GM21381 (cell line): Measurements from ENCODE around the gene DCLK2.

ENCODE experiments used
- ATAC-seq: cut with Tn5 transposase; IDR thresholded peaks from one replicate; pipeline ENCODE4 v1.9.1; 2021; ENCODE audit warnings: mild to moderate bottlenecking, moderate library complexity; ENCODE audit not compliant: unreplicated experiment

Gene DCLK2

DNA sequence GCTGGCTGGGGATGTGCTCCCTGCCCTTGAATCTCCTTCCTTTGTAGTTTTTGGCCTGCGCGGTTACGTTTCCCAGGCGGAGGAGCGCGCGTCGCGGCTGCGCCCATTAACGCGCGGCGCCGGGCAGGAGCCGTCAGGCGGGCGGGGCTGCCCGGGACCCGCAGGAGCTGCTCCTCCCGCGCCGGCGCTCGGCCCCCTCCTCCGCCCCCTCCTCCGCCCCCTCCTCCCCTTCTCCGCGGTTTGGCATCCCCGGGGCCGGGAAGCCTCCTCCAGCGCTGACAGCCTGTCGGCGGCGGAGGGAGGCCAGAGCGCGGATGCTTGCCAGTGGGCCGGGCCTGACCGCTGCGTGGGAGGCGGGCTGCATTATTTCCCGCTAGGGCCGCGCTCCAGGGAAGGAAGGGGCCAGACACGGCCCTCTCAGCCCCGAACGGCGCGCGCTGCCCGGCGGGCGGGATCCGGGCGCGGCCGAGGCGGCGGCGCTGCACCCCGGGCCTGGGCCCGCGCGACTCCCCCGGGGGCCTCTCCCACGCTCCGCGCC is at the start of gene DCLK2:
Gene DCLK2 (plus strand): TSS at position 405 of the 538 bp plus-strand sequence. CDS start 583 bp downstream, outside the sequence.
- peak; percentile 32 for ATAC-seq

DNA sequence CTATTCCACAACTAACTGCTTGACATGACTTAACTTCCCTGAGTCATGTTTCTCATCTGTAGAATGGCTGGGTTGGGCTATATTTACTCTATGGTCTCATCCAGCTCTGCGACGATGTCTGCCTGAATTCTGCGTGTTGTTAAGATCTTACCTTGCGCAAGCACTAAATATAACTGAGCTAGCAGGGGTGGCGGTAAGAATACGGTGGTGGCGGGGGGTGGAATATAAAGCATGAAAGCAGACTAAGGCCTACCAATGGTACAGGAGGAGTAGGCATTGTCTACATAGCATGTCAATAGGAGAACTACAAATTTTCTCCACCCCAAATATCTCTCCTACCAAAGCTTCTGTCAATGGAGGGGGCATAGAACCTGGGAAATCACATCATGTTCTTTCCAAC is 45.7 kb upstream of the DCLK2 start:
- no peak for ATAC-seq

DNA sequence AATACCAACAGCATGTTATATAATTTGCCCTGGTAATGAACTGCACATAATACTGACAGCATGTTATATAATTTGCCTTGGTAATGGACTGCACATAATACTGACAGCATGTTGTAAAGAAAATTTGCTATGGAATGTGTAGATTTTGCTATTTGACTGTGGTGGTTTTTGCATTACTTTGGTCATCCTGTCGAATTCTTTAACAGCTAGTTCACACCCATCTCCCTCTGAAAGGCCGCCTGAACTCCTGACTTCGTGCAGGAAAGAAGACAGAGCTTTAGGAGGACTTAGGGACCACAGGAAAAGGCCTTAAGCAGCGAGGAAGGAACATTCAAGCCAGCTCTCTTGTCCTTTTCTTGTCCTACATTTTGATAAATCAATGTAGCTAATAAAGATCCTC is 45.2 kb upstream of the DCLK2 start:
- ATAC-seq, result no peak

DNA sequence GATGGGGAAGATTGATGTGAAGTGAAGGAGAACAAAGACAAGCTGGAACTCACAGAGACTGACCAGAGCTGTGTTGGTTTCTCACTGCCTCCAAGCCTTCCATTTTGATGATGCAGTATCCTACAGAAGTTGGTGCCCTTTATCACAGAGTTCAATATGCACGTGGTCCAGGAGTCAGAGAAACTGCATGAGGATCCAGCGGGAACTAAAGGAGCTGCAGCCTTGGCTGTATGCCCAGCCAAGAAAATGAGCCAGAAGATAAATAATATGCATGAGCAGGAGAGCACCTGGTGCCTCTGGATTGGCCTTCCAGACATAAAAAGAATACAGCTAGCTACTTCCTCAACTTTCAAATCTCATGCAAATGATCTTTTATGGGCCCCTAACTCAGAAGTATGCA is 44.3 kb upstream of the DCLK2 start:
- ATAC-seq, result no peak

DNA sequence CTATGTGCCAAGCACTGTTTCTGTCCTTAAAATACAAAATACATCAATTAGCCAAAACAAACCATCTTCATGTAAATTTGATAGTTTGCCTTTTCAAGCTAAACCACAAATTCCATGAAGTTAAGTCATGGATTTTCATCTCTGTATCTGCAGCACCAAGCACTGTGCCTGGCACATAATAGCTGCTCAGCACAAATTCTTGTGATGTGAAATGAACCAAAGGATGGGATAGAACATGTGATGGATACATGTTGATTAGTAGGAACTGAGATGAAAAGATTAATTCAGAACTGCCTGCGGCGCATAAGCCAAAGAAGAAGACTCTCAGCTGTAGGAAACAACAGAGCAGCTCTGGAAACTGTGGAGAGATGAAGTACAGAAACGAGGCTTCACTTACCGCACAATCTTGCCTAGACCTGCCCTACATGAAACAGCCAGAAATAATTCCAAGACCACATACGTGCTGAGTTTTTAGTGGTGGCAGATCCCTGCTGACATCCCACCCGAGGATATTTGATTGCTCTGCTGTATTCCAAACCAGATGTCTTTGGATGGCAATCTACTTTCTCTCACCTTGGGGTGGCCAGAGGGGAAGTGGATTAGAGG is 40.9 kb upstream of the DCLK2 start:
- ATAC-seq, result no peak

DNA sequence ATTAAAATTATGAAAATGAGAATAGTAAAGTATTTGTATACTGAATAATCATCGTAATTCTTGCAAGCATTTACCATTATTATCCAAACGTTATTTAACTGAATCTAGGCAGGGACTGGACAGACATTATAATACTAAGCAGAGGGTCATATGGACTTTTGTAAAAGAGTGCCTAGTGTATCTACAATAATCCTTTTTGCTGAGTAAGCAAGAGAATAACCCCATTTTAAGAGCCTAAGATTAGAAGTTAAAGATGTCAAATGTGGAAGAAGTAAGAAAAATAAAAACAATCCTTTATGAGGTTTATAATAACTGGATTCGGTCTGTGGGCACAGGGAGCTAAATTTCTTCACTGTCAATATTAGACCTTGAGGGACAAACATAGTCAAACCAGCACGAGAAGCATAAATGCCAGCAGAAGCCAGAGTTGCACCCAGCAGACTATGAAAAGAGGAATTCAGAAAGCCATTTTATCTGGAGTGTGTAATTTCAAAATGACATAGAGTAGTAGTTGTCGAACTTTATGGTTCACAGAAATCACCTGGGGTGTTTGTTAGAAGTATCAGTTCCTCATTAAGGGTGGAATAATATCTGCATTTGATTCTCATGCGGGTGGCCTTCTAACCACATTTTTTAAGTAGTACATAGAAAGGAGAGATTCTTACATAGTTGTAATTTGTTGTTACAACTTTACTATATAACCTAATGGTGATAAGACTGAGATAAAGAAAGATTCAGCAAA is 39.7 kb upstream of the DCLK2 start:
- peak; percentile 93 for ATAC-seq

DNA sequence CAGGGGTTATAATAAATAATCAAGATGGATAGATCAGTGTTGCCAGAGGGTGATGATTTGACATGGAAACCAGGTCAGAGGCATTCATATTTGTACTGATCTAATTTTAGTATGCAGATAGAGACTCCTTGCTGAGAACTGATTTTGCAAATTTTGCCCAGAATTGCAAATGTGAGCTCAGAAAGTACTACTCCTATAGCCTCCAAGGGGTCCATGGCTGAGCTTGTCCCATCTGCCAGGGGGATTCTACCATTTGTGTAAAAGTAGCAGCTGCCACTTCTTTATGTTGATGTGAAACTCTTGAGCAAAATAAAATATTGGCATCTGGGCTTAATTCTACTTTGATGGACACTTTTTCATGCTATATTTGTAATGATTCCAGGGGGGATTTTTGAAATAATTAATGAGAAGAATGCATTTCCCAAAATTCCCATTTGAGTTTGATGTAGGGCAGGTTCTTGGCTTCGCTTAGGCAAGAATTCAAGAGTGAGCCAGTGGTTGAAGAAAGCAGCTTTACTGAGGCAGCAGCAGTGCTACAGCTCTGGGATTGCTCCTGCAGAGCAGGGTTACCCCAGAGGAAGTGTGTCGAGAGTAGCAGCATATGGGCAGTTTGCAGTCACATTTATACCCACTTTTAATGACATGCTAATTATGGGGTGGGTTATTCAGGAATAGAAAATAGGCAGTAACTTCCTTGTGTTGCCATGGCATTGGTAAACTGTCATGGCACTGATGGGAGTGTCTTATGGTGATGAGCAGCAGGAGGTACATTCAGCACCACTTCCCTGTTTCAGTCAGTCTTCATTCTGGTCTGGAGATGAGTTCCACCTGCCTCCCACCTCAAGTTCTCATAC is 38.7 kb upstream of the DCLK2 start:
- no peak for ATAC-seq

DNA sequence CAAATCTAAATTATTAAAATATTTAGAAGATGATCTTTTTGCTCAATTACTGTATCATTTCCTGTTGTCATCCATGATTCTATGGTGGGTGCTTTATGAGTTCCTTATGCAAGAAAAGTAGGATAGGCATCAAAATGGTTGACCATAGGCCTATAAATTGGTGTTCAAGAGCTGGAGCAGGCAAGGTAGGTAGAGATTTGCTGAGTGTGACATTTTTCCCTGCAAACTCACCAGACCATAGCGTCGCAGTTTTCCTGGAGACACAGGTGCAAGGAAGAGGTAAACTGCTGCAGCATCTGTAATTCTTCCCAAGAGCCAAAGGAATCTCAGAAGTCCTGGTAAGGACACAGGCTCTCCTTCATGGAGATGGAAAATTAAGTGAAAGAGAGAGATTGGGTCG is 33.7 kb upstream of the DCLK2 start:
- ATAC-seq, result no peak

DNA sequence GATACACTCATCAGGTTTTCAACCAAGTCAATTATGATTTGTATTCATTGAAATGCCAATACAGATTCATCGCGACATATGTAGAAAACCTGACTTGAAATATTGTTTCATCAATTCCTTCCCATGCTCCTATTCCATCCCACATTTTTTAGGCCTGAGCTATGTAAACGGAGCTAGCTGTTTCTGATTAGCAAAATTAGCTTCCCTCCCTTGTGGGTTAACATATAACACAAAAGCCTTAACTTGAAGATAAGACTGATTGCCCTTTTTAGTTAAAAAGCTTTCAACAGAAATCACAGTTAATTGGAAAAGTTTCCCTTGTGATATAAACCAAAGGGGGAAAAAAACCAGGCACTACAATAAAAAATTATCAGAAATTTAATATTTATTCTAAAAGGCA is 32.8 kb upstream of the DCLK2 start:
- no peak for ATAC-seq

DNA sequence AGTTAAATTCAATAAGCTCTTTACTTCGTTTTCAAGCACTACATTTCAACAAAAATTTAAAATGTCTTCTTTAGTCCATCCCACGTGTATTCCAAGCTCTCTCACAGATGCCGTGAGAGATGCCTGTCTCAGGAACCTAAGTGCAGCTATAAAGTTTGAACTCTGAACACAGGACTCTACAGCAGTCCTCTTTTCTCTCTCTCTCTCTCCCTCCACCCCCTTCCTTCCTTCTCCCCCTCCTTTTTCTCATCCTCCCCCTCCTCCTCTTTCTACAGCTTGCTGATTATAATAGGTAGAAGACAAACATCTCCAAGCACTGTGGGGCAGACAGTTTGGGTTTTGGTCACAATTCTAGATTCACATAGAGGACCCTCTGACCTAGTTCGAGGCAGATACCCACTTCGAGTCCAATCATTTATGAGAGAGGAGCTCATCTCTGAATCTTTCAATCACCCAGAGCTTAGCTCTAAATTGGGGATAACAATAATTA is 31.5 kb upstream of the DCLK2 start:
- no peak for ATAC-seq

DNA sequence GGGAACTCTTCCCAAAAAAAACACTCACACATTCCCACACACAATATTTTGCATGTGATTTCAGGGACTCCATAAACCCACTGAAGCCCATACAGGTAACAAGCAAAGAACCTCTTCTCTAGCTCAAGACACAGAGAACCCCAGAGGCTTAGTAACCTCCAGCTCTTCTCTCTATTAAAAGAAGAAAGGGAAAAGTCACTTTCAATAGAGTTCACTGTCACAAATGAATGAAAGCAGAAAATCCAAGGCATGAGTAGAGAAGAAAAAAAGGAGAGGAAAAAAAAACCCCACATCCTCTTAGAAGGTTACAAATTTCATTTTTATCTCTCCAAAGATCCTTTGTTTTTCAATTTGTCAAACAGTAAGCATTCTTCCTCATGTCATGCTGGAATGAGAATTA is 30.7 kb upstream of the DCLK2 start:
- no peak for ATAC-seq

DNA sequence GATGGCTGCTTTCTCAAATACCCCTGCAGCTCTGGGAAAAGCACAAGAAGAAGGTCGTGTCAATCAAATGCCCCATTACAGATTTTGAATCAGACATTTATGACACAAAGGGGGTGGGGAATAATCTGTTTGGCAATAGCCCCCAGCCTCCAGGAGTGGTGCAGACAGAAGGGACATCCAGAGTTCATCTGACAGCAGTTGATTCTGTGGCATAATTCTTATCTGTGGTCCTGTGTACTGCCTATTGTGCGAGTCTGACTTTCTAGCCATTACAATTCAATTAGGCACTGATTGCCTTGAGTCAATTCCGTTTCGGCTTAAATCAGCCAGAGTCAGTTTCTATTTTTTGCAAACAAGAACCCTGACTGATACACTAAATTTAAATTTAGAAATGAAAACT is 28.6 kb upstream of the DCLK2 start:
- ATAC-seq, result no peak

DNA sequence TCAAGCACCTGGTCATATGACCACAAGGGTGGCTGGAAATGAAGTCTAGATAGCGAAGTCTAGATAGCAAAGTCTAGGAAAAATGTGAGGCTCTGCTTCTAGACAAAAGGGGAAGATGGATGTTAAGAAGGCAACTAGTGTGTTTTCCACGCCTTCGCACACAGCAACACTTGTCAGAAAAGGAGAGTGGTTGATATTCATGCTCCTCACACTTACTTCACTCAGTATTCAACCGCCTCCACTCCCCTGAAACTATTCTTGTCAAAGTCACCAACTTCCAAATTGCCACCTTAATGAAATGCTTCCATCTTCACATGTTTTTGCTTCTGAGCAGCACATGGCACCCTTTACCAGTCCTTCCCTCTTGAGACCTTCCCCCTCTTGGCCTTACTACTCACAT is 27.7 kb upstream of the DCLK2 start:
- no peak for ATAC-seq

DNA sequence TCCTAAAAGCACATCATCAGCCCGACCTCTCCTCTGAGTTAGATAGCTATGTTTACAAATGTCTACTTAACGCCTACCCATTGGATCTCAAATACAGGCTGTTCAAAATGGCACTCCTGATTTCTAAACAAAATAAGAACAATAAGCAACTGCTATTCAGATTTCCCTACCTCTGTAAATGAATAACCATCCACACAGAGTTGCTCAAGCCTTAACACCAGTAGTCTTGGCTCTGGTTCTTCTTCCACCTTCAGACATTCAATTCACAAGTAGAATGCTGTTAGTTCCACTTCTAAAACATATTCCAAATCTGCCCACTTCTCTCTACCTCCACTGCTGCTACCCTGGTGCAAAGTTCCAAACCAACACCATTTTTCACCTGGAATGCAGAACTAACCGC is 27.1 kb upstream of the DCLK2 start:
- no peak for ATAC-seq

DNA sequence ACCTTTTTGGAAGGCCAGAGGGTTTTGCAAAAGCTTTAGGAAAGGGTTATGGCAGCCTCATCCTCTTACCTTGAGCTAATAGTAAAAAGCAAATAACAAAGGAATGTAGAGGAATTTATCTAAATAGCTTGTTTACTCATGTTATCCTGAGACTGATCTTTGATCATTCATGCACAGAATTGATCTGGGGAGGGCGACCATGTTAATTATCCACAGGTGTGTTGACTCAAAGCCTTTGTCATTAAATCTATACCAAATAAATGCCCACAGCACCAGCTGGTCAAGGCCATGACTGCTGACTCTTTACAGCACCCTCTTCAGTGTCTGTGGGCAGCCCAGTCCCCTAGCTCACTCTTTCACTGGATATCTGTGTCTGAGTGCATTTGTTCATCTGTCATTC is 22.8 kb upstream of the DCLK2 start:
- ATAC-seq, result no peak

DNA sequence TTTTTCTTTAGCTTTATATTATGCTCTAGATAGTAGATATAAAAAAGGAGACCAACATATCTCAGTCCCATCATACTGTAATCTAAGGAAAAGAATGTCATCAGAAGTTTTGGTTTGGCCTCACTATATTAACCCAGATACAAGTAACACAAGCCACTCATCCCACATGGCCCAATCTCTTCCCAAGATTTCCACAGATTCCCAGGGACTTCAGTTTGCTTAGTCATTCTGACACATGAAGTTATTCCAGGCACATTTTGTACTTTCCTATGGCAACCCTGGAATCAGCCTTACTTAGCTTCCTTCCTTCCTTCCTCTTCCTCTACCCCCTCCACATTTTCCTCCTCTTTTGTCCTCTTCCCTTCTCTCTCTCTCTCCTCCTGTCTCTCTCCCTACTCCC is 21.7 kb upstream of the DCLK2 start:
- ATAC-seq, result no peak

DNA sequence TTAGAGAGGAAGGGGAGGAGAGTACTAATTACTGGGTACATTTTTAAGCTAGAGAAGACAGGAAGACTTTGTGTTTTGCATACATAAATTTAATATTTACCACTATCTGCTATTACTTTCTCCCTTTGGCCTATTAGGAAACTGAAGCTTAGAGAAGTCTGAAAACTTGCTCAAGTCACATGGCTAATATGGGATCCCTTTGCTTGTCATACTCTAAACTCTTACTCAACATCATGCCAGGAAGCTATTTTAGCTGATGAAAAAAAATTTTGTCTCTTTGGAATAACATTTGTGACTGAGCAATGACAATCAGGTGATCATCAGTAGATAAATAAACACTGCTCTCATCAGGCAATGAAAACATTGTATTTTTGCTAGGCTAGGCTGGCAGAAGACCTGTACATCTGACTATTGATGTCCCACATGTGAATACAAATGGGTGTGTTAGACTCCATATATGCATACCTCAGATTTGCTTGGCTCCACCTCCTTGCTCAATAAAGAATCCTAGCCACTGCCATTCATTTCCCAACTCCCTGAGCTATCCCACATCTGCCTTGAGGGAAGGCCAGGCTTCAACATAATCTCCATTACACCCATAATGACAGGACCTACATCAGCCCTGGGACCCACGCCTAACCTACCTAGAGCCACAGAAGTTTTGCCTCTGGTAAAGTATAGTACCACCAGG is 17.0 kb upstream of the DCLK2 start:
- no peak for ATAC-seq

DNA sequence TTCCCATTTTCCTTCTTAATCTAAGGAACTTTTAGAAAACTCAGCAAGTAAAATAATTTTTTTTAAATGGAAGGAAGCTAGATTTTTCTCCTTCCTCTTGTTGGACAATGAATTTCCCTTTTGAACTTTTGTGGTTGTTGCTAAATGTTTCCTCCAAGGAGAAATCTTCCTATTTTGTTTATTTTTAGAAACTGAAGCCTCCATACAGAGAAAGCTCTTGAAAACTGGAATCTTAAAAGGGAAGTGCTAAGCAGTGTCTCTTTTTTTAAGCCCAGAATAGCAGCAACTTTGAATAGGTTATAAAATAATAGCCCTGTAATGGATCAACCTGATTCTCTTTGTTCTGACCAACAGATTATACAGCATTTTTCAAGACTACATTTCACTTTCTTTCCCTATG is 15.1 kb upstream of the DCLK2 start:
- ATAC-seq, result no peak

DNA sequence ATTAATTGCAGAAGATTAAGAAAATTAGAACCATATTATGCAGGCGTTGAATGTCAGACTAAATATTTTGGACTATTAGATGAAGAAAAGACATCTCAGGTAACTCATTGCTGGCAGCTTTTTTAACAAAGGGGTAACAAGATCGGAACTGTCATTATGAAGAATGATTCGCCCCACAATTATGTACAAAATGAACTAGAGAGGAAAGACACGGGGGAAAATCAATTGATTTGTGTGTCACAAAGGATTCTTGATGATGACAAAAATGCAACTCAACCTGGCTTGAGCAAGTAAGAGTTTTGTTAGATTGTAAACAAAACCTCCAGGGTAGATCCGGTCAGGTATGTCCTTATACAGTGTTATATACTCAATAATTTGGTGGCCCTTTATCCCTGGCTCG is 12.5 kb upstream of the DCLK2 start:
- no peak for ATAC-seq

DNA sequence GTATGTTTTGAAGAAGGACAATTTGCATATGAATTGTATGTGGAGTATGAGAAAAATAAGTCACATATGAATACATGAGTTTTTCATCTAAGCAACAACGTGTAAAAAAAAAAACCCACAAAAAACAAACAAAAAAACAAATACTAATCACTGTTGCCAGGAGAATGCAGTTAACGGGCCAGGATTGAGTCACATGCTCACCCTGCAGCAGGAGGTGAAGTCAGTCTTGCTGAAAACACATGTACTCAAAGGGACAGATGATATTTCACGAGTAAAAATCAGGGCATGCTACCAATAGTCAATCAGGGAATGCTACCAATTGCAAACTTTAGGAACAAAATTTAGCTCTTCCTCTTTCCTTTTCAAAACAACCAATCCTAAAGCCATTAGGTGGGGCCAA is 10.4 kb upstream of the DCLK2 start:
- no peak for ATAC-seq
